ENCODE results near the gene PARVB. TPM values are rescaled to one million over a fixed set of nuclear protein-coding genes. Genes with fewer than 3 reads are reported as not detected.

PARVB gene
- total and polyA plus RNA-seq, 2 of the 8 experiments (the other 6 are each of a cell fraction or from before 2014, with no cell fraction given) = 14.5 to 18.6 TPM

- Histone ChIP-seq H3K4me2 (ENCODE audit: insufficient read depth in 1 of 2, low read depth in 2 of 2, low read length in 2 of 2) (peak overlapping the region; percentile 66 to 76), H2BK120ac (replicated peaks; ENCODE audit: low read depth, low read length) (peak overlapping the region; percentile 95), H3K79me2 (ENCODE audit: control insufficient read depth in 1 of 2, insufficient read depth in 2 of 2, low read length in 2 of 2) (no peaks in the 10 kb centered on the region), H2BK15ac (ENCODE audit: low read length) (0 out of 2 replicates have a peak overlapping the region, but pooled peaks have one; percentile 77), H3K56ac (replicated peaks; ENCODE audit: insufficient read length, low read depth, low read length) (peak overlapping the region; percentile 44), H3K23ac (ENCODE audit: insufficient read length) (no peak overlapping the region), H4K8ac (ENCODE audit: extremely low read depth, insufficient read depth, low read length) (0 out of 2 replicates have a peak overlapping the region, but pooled peaks have one; percentile 17), H3K4ac (replicated peaks; ENCODE audit: insufficient read length, low read depth, low read length) (peak overlapping the region; percentile 76), H2AFZ (ENCODE audit: low read length) (no peak overlapping the region), H4K20me1 (replicated peaks in 1 of 2; ENCODE audit: control insufficient read depth in 1 of 2, insufficient read depth in 2 of 2, low read length in 2 of 2) (peaks cover 0 to 4% of the 10 kb centered on the region in 2 experiments), H3K4me1 (replicated peaks in 1 of 4; ENCODE audit: control insufficient read depth in 3 of 4, insufficient read depth in 4 of 4, low read length in 3 of 4) (peaks cover 19 to 48% (median 41%) of the 10 kb centered on the region in 4 experiments), H2BK12ac (ENCODE audit: low read depth, low read length) (peak overlapping the region; percentile 100), H3K36me3 (ENCODE audit: control insufficient read depth in 2 of 4, insufficient read depth in 4 of 4, low read length in 3 of 4) (no peaks in the 10 kb centered on the region), H3K27ac (ENCODE audit: low read depth, low read length) (peak overlapping the region; percentile 84; the same call in 1 of the 2 replicates), H2BK20ac (ENCODE audit: low read length) (peak overlapping the region; percentile 97; the same call in 1 of the 2 replicates), H4K5ac (ENCODE audit: insufficient read length, low read depth, low read length) (peak overlapping the region; percentile 56), H3K18ac (ENCODE audit: extremely low read depth, low read length) (peak overlapping the region; percentile 100), H3K23me2 (ENCODE audit: low read depth, low read length) (peaks cover 7% of the 10 kb centered on the region), H2AK5ac (ENCODE audit: low read depth, low read length) (peak overlapping the region; percentile 100; the same call in 1 of the 2 replicates), H3K9me3 (ENCODE audit: insufficient read depth in 2 of 2, low read depth in 1 of 2, low read length in 1 of 2) (no peaks in the 10 kb centered on the region), H2BK5ac (ENCODE audit: low read depth, low read length) (peak overlapping the region; percentile 100), H3K27me3 (replicated peaks in 1 of 4; ENCODE audit: control insufficient read depth in 3 of 4, extremely low read depth in 1 of 4, insufficient read depth in 3 of 4, low read length in 3 of 4) (no peaks in the 10 kb centered on the region), H3K14ac (ENCODE audit: insufficient read length) (no peak overlapping the region), H3K4me3 (ENCODE audit: extremely low read depth in 1 of 4, insufficient read depth in 2 of 4, low read depth in 3 of 4, low read length in 4 of 4) (peak overlapping the region in 2 of 4 experiments; percentile 21 to 47; a peak in 4 of 8 replicates), H3K9ac (replicated peaks in 1 of 4; ENCODE audit: extremely low read depth in 1 of 4, low read depth in 3 of 4, low read length in 3 of 4) (peak overlapping the region in 3 of 4 experiments; percentile 26 to 66 (median 66); a peak in 6 of 7 replicates), H4K91ac (replicated peaks; ENCODE audit: insufficient read length, low read length) (peak overlapping the region; percentile 100), H3K79me1 (ENCODE audit: low read depth, low read length) (no peaks in the 10 kb centered on the region)
- POLR2A ChIA-PET (ENCODE audit: partially characterized antibody) = interaction anchor here (0.7 to 4.4 kb wide), 16 partner anchors 10 to 193 kb away, joined by 3 to 22 read pairs (median 4); partner anchors contain the start of gene PARVG
- DNase-seq (ENCODE audit: low read depth in 1 of 2, low spot score in 2 of 2) = peak; percentile 84 to 86
- FAIRE-seq = peak; percentile 98
- CTCF ChIA-PET (ENCODE audit: partially characterized antibody) = interaction anchor here (1.0 to 1.8 kb wide), 7 partner anchors 9 to 217 kb away, joined by 3 to 5 read pairs (median 3); partner anchors contain the start of gene PARVG
- 1% methylated on average over 27 of the region's 27 CpGs; no CpG with 5 or more reads in 1 of the 2 experiments for WGBS, 2 experiments (ENCODE audit: extremely low coverage in 1 of 2, insufficient coverage in 1 of 2, insufficient read length in 1 of 2, insufficient replicate concordance in 2 of 2, low coverage in 1 of 2, low lambda C conversion rate in 2 of 2, missing lambda C conversion rate in 1 of 2)
- peak; percentile 57; the same call in 1 of the 2 replicates for TF ChIP-seq TAF1 (IDR thresholded peaks at IDR 0.05; ENCODE audit: low read depth, low read length)
- no peak for TF ChIP-seq HDAC6 (IDR thresholded peaks at IDR 0.05; ENCODE audit: low read depth, low read length)
- TF ChIP-seq MAX (IDR thresholded peaks at IDR 0.05) = peak; percentile 96
- peak; percentile 98 for TF ChIP-seq E2F6 (IDR thresholded peaks at IDR 0.05)
- TF ChIP-seq TBP (IDR thresholded peaks at IDR 0.05; ENCODE audit: low read depth, low read length) = peak; percentile 17; the same call in 1 of the 2 replicates
Observed at GRCh38 chr22:44147821-44148574, 123.9 kb downstream of the PARVB start.
